ENCODE measurements around the gene STMN3.

The STMN3 gene

DNA sequence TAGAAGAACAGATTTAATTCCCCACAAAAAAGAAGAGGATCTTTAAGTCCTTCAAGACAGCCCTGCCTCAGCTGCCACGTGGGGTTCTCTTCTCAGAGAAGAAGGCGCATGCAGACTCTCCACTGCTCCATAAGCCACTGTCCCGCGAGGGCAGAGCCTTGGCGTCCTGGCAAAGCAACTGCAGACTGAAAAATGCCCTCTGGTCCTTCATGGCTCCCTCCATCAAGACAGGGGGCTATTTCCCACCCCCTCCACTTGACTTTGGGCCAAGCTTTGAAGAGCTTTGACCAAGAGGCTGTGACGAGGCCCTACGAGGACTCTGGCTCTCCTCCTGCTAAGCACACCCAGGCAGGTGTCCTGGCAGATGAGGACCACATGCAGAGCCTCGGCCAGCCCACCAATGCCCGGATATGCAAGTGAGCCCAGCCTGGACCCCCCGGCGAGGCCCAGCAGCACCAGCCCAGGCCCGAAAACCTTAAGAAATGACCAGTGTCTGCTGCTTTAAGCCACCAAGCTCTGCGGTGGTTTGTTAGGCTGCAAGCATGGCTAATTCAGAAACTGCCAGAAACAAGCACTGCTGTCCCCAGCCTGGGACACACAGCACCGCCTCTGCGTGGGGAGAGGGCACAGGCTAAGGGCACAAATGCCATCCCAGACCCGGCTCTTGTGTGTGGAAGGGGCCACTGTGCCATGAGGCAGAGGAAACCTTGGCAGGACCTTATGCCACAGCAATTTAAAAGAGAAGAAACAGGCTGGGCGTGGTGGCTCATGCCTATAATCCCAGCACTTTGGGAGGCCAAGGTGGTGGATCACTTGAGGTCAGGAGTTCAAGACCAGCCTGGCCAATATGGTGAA is 42.4 kb downstream of the STMN3 start:
- TF ChIP-seq SPI1 (IDR thresholded peaks at IDR 0.05; ENCODE audit: borderline replicate concordance, low read depth): no peak
- no peak for TF ChIP-seq POLR2AphosphoS5 (IDR thresholded peaks at IDR 0.05; ENCODE audit: low read depth)
- TF ChIP-seq GABPA (IDR thresholded peaks at IDR 0.05; ENCODE audit: low read depth): no peak
- TF ChIP-seq, protein P1, sequence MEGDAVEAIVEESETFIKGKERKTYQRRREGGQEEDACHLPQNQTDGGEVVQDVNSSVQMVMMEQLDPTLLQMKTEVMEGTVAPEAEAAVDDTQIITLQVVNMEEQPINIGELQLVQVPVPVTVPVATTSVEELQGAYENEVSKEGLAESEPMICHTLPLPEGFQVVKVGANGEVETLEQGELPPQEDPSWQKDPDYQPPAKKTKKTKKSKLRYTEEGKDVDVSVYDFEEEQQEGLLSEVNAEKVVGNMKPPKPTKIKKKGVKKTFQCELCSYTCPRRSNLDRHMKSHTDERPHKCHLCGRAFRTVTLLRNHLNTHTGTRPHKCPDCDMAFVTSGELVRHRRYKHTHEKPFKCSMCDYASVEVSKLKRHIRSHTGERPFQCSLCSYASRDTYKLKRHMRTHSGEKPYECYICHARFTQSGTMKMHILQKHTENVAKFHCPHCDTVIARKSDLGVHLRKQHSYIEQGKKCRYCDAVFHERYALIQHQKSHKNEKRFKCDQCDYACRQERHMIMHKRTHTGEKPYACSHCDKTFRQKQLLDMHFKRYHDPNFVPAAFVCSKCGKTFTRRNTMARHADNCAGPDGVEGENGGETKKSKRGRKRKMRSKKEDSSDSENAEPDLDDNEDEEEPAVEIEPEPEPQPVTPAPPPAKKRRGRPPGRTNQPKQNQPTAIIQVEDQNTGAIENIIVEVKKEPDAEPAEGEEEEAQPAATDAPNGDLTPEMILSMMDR (IDR thresholded peaks at IDR 0.05; ENCODE audit: insufficient read depth, low read length): no peak
- TF ChIP-seq, protein P2, sequence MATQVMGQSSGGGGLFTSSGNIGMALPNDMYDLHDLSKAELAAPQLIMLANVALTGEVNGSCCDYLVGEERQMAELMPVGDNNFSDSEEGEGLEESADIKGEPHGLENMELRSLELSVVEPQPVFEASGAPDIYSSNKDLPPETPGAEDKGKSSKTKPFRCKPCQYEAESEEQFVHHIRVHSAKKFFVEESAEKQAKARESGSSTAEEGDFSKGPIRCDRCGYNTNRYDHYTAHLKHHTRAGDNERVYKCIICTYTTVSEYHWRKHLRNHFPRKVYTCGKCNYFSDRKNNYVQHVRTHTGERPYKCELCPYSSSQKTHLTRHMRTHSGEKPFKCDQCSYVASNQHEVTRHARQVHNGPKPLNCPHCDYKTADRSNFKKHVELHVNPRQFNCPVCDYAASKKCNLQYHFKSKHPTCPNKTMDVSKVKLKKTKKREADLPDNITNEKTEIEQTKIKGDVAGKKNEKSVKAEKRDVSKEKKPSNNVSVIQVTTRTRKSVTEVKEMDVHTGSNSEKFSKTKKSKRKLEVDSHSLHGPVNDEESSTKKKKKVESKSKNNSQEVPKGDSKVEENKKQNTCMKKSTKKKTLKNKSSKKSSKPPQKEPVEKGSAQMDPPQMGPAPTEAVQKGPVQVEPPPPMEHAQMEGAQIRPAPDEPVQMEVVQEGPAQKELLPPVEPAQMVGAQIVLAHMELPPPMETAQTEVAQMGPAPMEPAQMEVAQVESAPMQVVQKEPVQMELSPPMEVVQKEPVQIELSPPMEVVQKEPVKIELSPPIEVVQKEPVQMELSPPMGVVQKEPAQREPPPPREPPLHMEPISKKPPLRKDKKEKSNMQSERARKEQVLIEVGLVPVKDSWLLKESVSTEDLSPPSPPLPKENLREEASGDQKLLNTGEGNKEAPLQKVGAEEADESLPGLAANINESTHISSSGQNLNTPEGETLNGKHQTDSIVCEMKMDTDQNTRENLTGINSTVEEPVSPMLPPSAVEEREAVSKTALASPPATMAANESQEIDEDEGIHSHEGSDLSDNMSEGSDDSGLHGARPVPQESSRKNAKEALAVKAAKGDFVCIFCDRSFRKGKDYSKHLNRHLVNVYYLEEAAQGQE (IDR thresholded peaks at IDR 0.05; ENCODE audit: insufficient replicate concordance, low read depth): no peak
- Histone ChIP-seq H3K4me3 (replicated peaks; ENCODE audit: insufficient read depth, low read length) (no peak overlapping the region), H3K27me3 (ENCODE audit: insufficient read depth, poor library complexity, severe bottlenecking) (no peaks in the 10 kb centered on the region), H3K27ac (replicated peaks) (no peak overlapping the region)
- DNase-seq (ENCODE audit: low read depth in 1 of 2, low spot score in 1 of 2): no peak

DNA sequence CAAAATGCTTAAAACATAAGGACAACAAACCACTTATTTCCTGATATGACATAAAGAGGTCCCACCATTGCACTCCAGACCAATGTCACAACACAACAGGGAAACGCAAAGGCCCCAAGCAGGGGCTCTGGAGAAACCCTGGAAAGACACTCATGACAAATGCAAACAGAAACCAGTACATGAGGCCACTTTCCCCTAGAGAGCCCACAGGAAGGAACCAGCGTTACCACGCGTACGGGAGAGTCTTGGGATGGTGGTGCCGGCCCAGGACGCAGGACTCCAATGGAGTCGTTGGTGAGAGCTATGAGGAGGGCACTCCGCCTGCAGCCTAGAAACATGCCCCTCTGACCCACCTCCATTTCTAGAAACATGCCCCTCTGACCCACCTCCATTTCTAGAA is 46.5 kb downstream of the STMN3 start:
- DNase-seq (ENCODE audit: low read depth in 1 of 2, low spot score in 1 of 2): peak in 1 of 2 experiments; percentile 24
- TF ChIP-seq POLR2AphosphoS5 (IDR thresholded peaks at IDR 0.05; ENCODE audit: low read depth) (no peak), SPI1 (IDR thresholded peaks at IDR 0.05; ENCODE audit: borderline replicate concordance, low read depth) (no peak), GABPA (IDR thresholded peaks at IDR 0.05; ENCODE audit: low read depth) (no peak)
- TF ChIP-seq, protein P2 (IDR thresholded peaks at IDR 0.05; ENCODE audit: insufficient replicate concordance, low read depth): no peak
- TF ChIP-seq, protein P1 (IDR thresholded peaks at IDR 0.05; ENCODE audit: insufficient read depth, low read length): no peak
- Histone ChIP-seq H3K4me3 (replicated peaks; ENCODE audit: insufficient read depth, low read length) (no peak overlapping the region), H3K27ac (replicated peaks) (no peak overlapping the region; the same call in 1 of the 2 replicates), H3K27me3 (ENCODE audit: insufficient read depth, poor library complexity, severe bottlenecking) (no peaks in the 10 kb centered on the region)

GRCh38 chr20:63602321-63602720 is 50.9 kb downstream of the STMN3 start:
- Histone ChIP-seq H3K27ac (replicated peaks) (no peak overlapping the region), H3K27me3 (ENCODE audit: insufficient read depth, poor library complexity, severe bottlenecking) (no peaks in the 10 kb centered on the region), H3K4me3 (replicated peaks; ENCODE audit: insufficient read depth, low read length) (no peak overlapping the region)
- peak in 1 of 2 experiments; percentile 27 for DNase-seq (ENCODE audit: low read depth in 1 of 2, low spot score in 1 of 2)
- TF ChIP-seq, protein P2 (IDR thresholded peaks at IDR 0.05; ENCODE audit: insufficient replicate concordance, low read depth): no peak
- no peak for TF ChIP-seq POLR2AphosphoS5 (IDR thresholded peaks at IDR 0.05; ENCODE audit: low read depth)
- TF ChIP-seq SPI1 (IDR thresholded peaks at IDR 0.05; ENCODE audit: borderline replicate concordance, low read depth): peak; percentile 96
